Measurements from ENCODE around the gene ISOC2.

The ISOC2 gene

DNA sequence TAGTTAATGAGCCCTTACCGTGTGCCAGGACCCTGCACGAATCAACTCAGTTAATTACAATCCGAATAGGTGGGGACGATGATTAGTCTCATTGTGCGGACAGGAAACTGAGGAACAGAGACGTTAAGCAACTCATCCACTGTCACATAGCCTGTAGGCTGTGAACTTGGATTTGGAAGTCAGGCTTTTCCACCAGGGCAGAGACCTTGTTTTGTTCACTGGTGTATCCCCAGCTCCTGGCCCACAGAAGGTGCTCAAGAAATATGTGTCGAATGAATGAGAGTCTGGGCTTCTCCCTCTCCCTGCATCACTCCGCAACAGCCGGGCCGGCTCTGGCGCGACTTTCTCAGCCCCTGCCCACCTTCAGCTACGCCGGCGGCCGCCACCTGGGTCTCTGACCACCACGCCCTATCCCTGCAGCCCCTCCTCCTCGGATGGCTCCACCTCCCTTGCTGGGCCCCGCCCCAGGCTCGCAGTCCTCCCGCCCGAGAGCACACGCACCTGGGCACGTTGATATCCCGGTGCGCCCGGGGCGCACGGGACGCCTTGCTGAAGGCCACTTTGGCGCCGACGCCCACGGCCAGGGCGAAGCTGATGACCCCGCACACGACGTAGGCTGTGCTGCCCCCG is 19.6 kb downstream of the ISOC2 start:
- H3K4me3 ChIP-seq: no peak overlapping the region
- DNase-seq (ENCODE audit: low spot score): no peak
- no peak for TF ChIP-seq CTCF (IDR thresholded peaks at IDR 0.05)
- H3K27ac ChIP-seq: no peak overlapping the region

- no peak for DNase-seq (ENCODE audit: low spot score)
- H3K27ac ChIP-seq: no peak overlapping the region
- no peak for TF ChIP-seq CTCF (IDR thresholded peaks at IDR 0.05)
- H3K4me3 ChIP-seq: no peak overlapping the region
Measured at GRCh38 chr19:55441319-55441691, 20.1 kb downstream of the ISOC2 start.

DNA sequence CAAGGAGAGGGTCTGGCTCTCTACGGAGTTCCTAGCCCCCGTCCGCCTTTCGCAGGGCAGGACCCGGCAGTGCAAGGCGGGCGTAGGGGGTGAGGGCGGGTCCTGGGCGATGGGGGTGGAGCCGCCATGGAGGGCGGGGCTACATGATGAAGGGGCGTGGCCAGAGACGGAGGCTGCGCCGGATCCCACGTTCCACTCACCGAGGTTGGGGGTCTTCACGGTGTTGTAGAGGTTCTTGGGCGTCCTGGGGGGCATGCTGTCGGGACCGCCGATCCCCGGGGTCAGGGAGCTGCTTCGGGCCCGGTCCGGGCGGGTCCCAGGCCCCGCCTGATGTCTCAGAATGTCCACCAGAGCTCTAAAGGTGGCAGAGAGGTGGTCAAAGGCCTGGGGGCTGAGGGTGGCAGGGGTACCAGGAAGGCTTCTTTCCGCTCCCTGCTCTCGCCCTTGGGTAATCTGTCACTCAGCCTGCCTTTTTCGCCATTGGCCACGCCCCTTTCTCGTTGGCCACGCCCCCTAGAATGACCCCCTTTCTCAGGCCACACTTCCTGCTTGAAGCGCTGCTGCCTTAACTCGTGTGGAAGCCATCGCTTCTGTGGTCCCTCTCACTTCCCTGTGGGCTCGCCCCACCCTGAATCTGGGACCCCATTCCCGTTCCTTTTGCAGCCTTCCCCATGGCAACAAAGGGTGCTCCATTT is 20.9 kb downstream of the ISOC2 start:
- no peak for TF ChIP-seq CTCF (IDR thresholded peaks at IDR 0.05)
- DNase-seq (ENCODE audit: low spot score): no peak
- Histone ChIP-seq H3K27ac (no peak overlapping the region), H3K4me3 (no peak overlapping the region)

- H3K4me3 ChIP-seq: no peak overlapping the region
- DNase-seq (ENCODE audit: low spot score): no peak
- no peak overlapping the region for H3K27ac ChIP-seq
- TF ChIP-seq CTCF (IDR thresholded peaks at IDR 0.05): no peak
Measured at GRCh38 chr19:55439052-55439451, 22.4 kb downstream of the ISOC2 start.

- Histone ChIP-seq H3K27ac (no peak overlapping the region), H3K4me3 (no peak overlapping the region)
- TF ChIP-seq CTCF (IDR thresholded peaks at IDR 0.05): no peak
- no peak for DNase-seq (ENCODE audit: low spot score)
Measured at GRCh38 chr19:55437410-55437809, 24.0 kb downstream of the ISOC2 start.

GRCh38 chr19:55436847-55437246 is 24.6 kb downstream of the ISOC2 start:
- TF ChIP-seq CTCF (IDR thresholded peaks at IDR 0.05): no peak
- H3K27ac ChIP-seq: no peak overlapping the region
- H3K4me3 ChIP-seq: no peak overlapping the region
- no peak for DNase-seq (ENCODE audit: low spot score)

DNA sequence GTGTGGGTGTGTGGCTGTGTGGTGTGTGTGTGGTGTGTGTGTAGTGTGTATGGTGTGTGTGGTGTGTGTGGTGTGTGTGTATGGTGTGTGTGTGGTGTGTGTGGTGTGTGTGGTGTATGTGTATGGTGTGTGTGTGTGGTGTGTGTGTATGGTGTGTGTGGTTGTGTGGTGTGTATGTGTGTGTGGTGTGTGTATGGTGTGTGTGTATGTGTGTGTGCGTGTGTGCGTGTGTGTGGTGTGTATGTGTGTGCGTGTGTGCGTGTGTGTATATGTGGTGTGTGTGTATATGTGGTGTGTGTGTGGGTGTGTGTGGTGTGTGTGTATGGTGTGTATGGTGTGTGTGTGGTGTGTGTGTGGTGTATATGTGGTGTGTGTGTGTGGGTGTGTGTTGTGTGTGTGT is 26.4 kb downstream of the ISOC2 start:
- no peak for TF ChIP-seq CTCF (IDR thresholded peaks at IDR 0.05)
- no peak for DNase-seq (ENCODE audit: low spot score)
- no peak overlapping the region for H3K4me3 ChIP-seq
- H3K27ac ChIP-seq: no peak overlapping the region

All from coronary artery (tissue), 2 donors.